ENCODE data around the gene TBC1D23.
"Not testable (repeated sequence)": the region's sequence is repeated elsewhere in the genome, so short reads cannot be mapped to it uniquely, and the experiment has no call there.

Gene TBC1D23

GRCh38 chr3:100257586-100257985 lies 3.2 kb upstream of the TBC1D23 start:
- DNase-seq (ENCODE audit: low spot score), result no peak

GRCh38 chr3:100260081-100260684 lies 609 bp upstream of the TBC1D23 start:
- peak; percentile 32 for DNase-seq (ENCODE audit: low spot score)

GRCh38 chr3:100261485-100261903 lies 702 bp downstream of the TBC1D23 start:
- no peak for DNase-seq (ENCODE audit: low spot score)

GRCh38 chr3:100262925-100263324 lies 2.1 kb downstream of the TBC1D23 start:
- DNase-seq (ENCODE audit: low spot score), result not testable (repeated sequence)

- DNase-seq (ENCODE audit: low spot score), result no peak
These were observed 2.8 kb downstream of the TBC1D23 start for GRCh38 chr3:100263583-100263982.

- no peak for DNase-seq (ENCODE audit: low spot score)
These were observed 3.5 kb downstream of the TBC1D23 start for GRCh38 chr3:100264242-100264641.

- no peak for DNase-seq (ENCODE audit: low spot score)
These were observed 4.2 kb downstream of the TBC1D23 start for GRCh38 chr3:100265016-100265415.

GRCh38 chr3:100266531-100266930 lies 5.7 kb downstream of the TBC1D23 start:
- no peak for DNase-seq (ENCODE audit: low spot score)

GRCh38 chr3:100268156-100268555 lies 7.4 kb downstream of the TBC1D23 start:
- DNase-seq (ENCODE audit: low spot score), result no peak

- no peak for DNase-seq (ENCODE audit: low spot score)
These were observed 8.2 kb downstream of the TBC1D23 start for GRCh38 chr3:100269001-100269400.

GRCh38 chr3:100269410-100270214 lies 8.8 kb downstream of the TBC1D23 start:
- no peak for DNase-seq (ENCODE audit: low spot score)

- DNase-seq (ENCODE audit: low spot score), result no peak
These were observed 9.4 kb downstream of the TBC1D23 start for GRCh38 chr3:100270215-100270583.

GRCh38 chr3:100271522-100271921 lies 10.7 kb downstream of the TBC1D23 start:
- DNase-seq (ENCODE audit: low spot score), result no peak

- DNase-seq (ENCODE audit: low spot score), result not testable (repeated sequence)
These were observed 12.2 kb downstream of the TBC1D23 start for GRCh38 chr3:100272797-100273611.

- no peak for DNase-seq (ENCODE audit: low spot score)
These were observed 13.6 kb downstream of the TBC1D23 start for GRCh38 chr3:100274361-100274760.

- no peak for DNase-seq (ENCODE audit: low spot score)
These were observed 16.5 kb downstream of the TBC1D23 start for GRCh38 chr3:100277255-100277800.

- DNase-seq (ENCODE audit: low spot score), result no peak
These were observed 18.1 kb downstream of the TBC1D23 start for GRCh38 chr3:100278910-100279309.

- DNase-seq (ENCODE audit: low spot score), result no peak
These were observed 27.6 kb downstream of the TBC1D23 start for GRCh38 chr3:100288288-100288894.

- no peak for DNase-seq (ENCODE audit: low spot score)
These were observed 28.5 kb downstream of the TBC1D23 start for GRCh38 chr3:100289339-100289738.

- DNase-seq (ENCODE audit: low spot score), result no peak
These were observed 34.3 kb downstream of the TBC1D23 start for GRCh38 chr3:100295089-100295488.

GRCh38 chr3:100297784-100298183 lies 37.0 kb downstream of the TBC1D23 start:
- no peak for DNase-seq (ENCODE audit: low spot score)

- no peak for DNase-seq (ENCODE audit: low spot score)
These were observed 38.2 kb downstream of the TBC1D23 start for GRCh38 chr3:100299016-100299415.

All from iPS-NIHi11 (cell line).